DMS 273 treated with DMSO at 0.1 percent for 48 hours (cell line): ENCODE measurements around the gene EED.
"Not testable (repeated sequence)": the region's sequence is repeated elsewhere in the genome, so short reads cannot be mapped to it uniquely, and the experiment has no call there.

Experiments
- DNase-seq: peaks from one replicate; lab custom pipeline; 2025; lab: John Stamatoyannopoulos, UW

EED gene

DNA sequence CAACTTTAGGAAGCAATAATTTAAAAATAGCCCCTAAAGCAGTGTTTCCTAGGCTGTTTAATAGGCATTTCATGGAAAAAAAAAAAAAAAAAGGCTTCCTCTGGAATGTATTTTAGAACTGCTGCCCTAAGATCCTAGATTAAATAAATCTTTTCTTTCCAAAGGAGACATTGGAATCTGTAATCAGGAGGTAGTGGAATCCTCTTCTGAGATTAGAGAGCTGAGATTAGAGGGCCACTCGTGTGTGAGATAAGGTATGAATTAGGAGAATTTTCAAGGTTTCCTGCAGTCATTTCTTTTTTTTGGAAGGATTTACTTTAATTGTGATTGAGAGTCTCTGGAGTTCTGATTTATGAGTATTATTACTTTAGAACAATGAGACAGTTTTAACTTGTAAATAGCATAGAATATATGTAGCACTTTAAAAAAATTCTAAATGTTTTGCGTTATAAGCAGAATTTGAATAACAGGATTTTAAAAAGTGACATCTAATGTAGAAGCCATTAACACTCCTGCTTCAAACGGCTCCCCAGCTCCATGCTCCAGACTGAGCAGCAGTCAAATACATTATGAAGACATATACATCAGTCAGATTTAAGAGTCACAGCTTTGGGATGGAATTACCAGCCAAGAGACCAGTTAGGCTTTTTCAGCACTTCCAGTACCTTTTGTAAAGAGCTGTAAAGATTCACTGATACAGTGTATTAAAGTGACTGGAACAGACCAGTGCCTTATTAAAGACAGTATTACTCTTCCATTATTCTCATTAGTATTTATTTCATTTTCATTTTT is 5.0 kb downstream of the EED start:
- DNase-seq = no peak

DNA sequence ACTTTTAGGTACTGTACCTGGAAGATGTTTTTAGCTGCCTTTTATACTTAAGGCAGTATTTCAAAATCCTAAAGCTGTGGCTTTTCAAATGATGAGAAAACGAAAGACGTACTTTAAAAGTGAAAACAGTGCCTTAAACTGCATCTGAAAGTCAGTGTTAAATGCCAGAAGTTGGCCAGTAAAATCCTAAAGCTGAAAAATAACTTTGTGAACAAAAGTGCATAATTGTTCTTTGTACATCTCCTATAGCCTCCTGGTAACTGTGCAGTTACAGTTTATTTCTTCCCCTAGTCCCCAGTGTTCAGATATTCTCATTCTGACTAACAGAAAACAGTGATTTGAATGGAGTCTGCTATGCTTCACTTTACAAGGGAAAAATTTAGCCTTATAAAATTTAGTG is 6.8 kb downstream of the EED start:
- DNase-seq = no peak

DNA sequence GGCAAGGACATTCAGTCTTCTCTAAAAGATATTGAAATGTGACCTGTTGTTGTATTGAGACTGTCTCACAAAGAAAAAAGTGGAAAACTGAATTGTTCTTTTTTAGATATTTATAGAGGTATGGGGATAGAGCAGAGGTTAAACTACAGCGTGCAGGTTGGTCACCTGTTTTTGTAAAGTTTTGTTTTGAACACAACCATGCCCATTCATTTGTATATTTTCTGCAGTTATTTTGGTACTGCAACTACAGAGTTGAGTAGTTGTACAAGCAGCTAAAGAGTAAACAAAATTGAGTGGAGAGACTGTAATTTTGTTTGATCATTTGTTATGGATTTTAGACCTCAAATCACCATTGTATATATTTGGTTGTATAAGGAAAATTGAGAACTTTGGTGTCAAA is 11.3 kb downstream of the EED start:
- DNase-seq = no peak

DNA sequence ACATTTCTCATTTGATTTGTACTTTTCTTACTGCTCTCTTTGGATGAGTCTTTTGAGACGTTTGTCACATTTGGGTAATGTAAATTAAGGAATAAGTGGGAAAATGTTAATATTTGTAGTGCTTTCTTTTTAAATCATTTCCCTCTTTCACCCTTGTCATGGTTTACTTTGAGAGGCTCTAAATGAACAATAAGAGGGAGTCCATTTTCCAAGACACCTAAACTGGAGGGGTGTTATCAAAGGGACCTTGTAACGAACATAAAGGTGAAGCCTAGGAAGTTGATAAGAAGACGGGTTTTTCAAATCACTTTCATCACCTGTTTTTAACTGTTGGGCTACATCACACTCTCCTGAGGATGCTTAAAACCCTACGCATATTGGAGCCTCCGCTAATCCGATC is 12.1 kb downstream of the EED start:
- DNase-seq = no peak

DNA sequence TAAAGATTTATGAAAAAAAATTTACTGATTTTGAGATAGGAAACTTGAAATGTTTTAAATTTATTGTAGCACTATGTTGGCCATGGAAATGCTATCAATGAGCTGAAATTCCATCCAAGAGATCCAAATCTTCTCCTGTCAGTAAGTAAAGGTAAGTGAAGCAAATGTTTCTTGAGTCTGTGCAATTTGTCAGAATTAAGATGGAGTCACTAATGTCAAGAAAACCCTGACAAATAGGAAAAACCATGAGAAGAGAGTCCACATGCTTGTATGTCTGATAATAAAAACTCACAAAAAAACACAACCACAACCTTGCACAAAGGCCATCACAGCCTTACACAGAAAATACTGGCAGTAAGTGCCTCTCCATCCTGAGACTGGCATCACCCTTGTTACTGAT is 12.9 kb downstream of the EED start:
- DNase-seq = no peak

DNA sequence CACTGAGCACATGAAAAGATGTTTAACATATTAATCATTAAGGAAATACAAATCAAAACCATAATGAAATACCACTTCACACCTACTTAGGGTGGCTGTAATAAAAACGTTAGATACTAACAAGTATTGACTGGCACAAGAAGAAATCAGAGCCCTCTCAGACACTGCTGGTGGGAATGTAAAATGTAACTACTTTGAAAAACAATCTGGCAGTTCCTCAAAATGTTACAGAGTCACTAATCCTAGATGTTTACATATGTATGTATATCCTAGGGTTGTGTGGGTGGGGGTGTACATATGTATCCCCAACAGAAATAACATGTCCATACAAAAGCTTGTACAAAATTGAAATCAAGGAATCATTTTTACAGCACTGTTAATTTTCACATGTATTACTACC is 15.2 kb downstream of the EED start:
- no peak for DNase-seq

DNA sequence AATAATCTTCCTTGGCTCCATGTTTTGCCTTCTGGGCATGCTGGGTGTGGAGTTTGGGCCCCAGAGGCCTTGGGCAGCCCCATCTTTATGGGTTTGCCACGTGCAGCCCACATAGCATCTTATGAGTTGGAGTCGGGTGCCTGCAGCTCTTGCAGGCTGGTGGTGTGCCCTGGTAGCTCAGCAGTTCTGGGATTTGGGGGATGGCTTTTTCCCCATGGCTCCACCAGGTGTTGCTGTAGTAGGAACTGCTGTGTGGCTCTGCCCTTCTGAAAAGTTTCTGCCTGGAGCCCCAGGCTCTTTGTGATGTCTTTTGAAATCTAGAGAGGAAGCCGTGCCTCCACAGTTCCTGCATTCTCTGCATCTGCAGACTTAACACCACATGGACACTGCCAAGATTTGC is 16.8 kb downstream of the EED start:
- no peak for DNase-seq

DNA sequence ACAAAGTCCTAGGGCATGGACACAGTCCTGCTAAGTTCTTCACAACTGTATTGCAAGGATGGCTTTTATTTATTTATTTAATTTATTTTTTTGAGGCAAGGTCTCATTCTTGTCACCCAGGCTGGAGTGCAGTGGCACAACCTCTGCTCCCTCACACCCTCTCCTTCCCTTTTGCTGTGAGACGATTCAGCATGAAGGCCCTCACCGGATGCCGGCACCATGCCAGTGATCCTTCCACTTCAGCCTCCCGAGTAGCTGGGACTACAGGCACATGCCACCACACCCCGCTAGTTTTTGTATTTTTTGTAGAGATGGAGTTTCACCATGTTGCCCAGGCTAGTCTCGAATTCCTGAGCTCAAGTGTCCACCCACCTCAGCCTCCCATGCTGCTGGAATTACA is 17.8 kb downstream of the EED start:
- no peak for DNase-seq

DNA sequence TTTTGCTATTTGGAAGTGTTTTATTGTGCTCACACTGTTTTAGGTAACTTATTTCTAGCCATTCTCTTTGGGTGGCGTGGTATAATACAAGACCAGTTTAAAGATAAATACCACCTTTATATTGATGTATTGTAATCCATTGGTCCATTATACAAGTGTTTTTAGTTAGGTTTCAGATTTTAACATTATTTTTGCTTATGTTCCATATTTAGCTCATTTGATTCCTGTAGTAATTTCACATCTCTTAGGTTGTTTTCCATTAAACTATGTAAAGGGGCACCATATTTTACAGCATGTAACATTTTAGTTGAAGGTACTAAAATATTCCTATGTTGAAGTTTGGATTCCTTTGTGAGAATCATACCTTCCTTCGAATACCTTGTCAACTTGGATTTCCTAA is 20.1 kb downstream of the EED start:
- DNase-seq = no peak

DNA sequence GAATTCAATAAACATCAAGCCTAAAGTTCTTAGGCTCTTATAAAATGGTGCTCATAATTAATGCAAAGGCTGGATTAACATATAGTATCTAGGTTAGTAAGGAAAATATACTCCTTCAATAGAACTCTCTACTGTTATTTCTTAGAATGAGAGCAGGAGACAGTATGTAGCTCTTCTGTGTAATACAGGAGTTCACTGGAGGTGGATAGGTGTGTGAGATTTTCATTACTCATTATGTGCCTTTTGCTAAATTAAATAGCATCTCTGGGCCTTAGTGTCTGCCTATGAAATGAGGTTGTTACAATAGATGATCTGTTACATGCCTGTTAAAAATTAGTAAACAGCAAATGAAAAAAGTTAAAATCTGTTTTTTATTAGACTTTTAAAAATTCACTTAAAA is 20.6 kb downstream of the EED start:
- DNase-seq = no peak

DNA sequence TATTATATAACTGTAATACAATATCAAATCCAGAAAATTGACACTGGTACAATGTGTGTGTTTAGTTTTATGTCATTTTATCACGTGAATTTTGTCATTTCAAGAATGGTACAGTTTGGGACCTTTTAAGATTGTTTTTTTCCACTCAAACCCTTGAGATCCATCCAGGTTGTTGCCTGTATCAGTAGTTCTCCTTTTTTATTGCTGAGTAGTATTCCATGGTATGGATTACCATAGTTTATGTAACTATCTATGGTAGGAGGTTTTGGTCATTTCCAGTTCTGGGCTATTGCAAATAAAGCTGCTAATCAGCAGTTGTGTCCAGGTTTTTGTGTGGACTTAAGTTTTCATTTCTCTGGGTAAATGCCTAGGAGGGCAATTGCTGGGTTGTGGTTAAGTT is 25.1 kb downstream of the EED start:
- no peak for DNase-seq

DNA sequence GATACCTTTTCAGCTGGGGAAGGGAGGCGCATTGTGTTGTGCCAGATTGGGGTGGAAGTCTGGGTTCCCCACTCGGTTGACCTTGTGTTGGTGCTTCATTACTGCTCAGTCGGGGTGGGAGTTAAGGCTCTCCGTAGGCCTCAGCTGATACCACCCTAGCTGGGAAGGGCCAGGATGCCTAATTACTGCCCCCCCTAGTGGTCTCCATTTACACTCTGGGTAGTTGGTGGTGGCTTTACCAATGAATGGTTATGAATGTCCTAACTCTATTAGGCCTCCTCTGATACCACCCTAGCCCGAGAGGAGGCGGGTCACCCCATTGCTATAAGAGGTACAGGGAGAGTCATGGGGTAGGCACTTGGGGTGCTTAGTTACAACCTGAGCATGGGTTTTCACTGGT is 29.9 kb downstream of the EED start:
- no peak for DNase-seq

DNA sequence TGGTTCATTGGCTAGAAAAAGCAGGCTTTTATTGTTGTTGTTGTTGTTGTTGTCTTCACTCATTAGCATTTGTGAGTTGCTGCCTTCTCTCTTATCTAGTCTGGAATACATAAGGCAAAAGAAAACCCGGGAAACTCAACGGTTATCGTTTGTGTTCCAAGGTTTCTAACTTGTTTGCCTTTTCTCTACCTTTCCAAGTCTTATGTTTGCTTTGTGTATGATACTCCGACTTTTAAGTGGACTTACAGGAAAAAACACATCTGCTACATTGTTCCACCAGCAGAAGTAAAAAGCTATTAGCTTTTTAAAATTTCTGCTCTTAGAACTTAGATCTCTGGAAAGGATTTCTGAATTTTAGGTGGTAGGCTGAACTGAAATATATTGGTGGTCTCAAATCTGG is 30.4 kb downstream of the EED start:
- no peak for DNase-seq

DNA sequence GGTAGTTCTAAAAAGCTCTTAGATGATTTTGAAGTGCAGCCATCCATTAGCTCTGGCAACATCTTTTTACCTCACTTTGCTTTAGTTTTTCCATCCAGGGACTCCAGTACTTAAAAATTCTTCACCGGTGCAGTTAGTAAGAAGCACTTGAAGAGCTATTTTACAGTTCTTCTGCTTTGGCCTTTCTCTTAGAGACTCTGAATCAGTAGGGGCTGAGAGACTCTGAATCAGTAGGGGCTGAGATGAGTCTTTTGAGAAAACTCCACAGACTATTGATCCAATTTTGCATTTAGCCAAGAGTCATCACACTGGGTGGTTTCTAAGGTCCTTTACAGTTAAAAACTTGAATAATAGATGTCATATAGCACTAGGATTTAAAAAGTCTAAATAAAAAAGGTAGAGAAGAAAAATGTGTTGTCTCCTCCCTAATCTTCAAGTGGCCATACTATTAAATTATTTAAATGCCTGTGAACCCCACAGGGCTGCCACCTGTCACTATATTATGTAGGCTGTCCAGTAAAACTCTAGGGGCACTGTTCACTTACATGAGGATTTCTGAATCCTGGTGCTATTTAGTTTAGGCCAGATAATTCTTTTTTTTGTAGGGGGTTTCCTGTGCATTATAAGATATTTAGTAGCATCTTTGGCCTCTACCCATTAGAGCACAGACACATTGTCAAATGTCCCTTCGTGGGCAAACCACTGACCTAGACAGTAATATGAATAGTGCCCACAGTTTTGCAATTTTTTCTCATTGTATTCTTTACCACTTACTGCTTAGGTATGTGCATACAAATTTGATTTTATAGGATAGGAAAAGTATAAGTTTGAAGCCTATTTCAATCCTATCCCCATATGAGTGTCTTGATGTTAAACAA is 31.2 kb downstream of the EED start:
- no peak for DNase-seq

DNA sequence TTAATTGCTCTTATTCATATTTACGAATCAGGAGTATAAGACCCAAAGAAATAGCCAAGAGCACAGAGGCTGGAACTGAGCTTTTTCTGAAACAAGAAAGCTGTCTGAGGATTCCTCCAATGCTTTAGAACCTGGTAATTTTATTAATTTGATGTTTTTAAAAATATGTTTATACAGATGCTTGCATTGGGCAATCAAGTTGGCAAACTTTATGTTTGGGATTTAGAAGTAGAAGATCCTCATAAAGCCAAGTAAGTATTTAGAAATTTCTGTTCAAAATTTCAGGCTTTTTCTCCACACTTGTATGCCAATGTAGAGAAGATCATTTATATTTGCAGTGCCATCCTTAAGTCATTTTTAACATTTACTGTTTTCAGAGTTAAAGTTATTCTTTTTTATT is 33.2 kb downstream of the EED start:
- no peak for DNase-seq

DNA sequence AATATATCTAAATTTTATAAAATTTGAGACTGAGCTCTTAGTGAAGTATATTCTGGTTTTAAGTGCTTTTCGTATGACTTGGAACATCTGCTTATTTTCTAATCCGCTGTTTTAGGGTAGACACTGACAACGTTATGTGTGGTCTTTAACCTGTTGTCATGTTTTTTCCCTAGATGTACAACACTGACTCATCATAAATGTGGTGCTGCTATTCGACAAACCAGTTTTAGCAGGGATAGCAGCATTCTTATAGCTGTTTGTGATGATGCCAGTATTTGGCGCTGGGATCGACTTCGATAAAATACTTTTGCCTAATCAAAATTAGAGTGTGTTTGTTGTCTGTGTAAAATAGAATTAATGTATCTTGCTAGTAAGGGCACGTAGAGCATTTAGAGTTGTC is 33.7 kb downstream of the EED start:
- no peak for DNase-seq

DNA sequence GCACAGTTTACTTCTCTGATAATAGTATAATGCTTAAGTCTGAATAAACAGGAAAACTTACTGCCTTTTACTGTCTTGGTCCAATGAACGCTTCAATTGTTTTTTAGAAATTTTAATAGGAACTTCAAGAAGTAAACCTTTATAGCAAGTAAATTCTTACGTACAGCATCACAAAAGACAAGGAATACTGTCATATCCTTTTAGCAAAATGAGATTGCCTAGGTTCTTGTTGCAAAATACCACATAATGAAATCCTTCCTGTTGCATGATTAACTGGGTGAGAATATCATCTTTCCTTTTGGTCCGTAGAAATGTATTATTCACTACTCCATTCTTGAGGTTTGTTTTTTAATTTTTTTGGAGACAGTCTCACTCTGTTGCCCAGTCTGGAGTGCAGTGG is 35.2 kb downstream of the EED start:
- no peak for DNase-seq

DNA sequence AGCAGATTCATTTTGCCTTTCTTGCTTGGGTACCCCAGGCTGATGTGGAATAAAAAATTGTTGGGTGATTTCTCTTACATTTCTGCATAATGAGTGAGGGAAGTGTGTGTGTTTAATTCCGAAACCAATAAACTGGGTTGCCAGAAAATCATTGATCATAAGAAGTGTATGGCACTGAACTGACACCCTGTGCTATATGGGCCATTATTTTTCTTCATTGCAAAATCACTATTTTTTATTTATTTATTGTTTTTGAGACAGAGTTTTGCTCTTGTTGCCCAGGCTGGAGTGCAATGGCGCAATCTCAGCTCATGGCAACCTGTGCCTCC is 42.9 kb downstream of the EED start:
- DNase-seq = no peak

DNA sequence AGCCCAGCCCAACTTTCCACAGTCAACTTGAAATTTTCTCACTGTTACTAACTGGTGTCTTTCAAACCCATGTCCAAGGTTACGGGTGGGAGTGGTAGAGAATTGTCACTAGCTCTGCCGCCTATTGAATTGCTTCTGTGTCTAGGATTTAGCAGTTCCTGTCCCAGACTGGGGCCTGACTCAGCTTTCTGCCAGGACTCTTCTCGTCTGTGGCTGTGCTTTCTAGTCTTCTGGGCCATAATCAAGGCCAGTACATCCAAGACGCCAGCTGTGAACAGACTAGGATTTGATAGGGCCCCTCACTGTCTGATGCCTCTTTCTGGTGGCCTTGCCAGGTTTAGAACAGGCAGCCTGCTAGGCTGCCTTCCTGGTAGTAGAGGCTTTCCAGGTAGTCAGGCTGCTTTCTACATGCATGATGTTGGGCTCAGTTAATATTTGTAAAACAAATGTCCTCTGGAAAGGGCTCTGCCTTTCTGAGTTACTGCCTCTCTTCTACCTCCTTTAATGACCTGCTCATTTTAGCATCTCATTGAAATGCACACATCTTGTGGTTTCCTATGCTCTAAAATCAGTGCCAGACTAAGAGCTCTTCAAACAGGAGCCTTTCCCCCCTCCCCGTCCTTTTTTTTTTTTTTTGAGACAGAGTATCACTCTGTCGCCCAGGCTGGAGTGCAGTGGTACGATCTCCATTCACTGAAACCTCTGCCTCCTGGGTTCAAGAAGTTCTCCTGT is 44.4 kb downstream of the EED start:
- DNase-seq = no peak

DNA sequence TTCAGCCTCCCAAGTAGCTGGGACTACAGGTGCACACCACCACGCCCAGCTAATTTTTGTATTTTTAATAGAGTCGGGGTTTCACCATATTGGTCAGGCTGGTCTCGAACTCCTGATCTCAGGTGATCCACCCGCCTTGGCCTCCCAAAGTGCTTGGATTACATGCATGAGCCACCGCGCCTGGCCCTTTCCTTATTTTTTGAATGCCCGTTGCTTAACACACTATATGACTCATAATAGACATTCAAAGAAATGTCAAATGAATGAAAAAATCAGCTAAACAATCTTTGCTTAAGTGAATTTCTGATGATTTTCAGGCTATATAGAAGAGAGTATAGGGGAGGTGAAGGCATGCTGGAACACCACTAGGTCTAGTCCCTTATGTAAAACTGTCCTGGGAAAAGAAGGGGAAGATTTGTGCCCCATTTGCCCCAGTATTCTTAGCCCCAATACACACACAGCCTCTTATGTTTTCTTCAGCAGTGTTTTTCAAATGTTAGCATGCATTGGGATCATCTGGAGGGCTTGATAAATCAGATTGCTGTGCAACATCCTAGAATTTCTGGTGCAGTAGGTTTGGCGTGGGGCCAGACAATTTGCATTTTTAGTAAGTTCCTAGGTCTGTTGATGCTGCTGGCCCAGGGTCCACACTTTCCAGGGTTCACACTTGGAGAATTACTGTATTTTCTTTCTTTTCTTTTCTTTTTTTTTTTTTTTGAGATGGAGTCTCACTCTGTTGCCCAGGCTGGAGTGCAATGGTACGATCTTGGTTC is 45.1 kb downstream of the EED start:
- not testable (repeated sequence) for DNase-seq

DNA sequence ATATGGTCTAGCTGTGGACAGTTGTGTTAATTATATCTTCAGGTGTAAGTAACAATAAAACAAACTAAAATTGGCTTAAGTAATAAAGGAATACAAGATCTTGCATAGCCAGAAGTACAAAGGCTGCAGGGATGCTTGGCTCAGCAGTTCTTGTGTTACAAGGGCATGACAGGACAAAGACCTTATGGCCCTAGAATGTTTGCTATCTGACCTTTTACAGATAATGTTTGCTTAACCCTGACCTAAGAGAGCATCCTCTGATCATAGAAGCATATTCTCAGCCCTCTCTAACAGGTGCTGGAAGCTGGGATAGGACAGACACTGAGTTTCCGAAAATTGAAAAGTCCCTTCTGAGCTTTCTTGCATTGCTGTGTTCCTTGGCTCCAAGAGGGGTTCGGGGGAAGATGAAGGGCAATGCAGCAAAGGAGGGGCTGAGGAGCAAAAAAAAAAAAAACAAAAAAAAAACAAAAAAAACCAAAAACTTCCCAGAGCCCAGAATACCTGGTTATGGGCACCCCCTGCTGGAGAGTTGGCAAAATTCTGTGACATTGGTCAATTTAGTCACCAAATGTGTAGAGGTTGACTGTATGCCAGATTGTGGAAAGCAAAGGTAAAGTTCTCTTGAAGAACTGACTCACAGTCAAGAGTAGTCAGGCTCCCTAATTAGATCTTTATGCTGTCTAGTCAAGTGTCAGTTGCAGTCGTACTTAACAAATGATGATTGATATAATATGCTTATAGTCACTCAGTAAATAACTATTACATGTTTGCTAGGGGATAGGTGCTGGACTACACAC is 47.1 kb downstream of the EED start:
- no peak for DNase-seq
